PC-9 (cell line): ENCODE data around the gene SLC7A8.

ENCODE experiments used
- CTCF ChIP-seq: fragments of 200-600 bp; sonication (generic); conservative IDR thresholded peaks from 2 replicates; pipeline ENCODE4 v1.6.1; 2017; ENCODE audit warnings: mixed run types, antibody characterized with exemption, mild to moderate bottlenecking, moderate library complexity
- EZH2 ChIP-seq: fragments of 200-600 bp; sonication (generic); IDR thresholded peaks from 2 replicates; pipeline ENCODE4 v1.8.0; 2017; ENCODE audit warnings: antibody characterized with exemption, low read depth

DNA sequence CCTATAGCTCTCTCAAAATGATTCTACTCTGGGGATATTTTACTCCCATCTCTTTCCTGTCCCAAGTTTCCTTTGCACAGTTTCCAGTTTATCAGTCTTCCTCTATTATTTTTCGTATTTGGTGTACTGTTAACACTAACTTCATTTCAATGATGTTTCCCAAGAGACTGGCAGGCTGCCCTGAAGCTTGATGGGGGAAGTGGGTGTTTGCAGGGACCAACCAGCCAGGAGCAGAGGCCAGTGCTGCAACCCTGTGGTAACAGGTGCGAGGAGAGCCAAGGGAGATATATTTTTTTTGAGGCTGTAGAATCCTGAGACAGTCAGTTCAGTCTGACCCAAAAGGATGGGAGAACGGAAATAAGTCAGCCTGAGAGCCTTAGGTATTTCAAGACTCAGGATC is 52.6 kb downstream of the SLC7A8 start:
- TF ChIP-seq CTCF (no peak), EZH2 (no peak)
